Cardiac fibroblast (primary cell): ENCODE measurements around the gene ITIH1.
A peak's percentile ranks its signal among the peaks of the same experiment; 100 is the strongest.

Experiments
- DNase-seq, 2 donors: peaks; one replicate each; pipeline versions ENCODE4 v3.0.0 to v3.0.0-alpha.2; 2010; ENCODE audit warnings: low read depth in 2 of 2
- H3K4me3 ChIP-seq, 2 donors: replicated peaks in 1 of 2; 1 replicate in 1 of 2; 2 replicates in 1 of 2; pipeline ENCODE4 v1.5.1; 2011; ENCODE audit warnings: low read depth in 2 of 2, low read length in 2 of 2, mild to moderate bottlenecking in 2 of 2, moderate library complexity in 1 of 2
- TF ChIP-seq, protein P1 (sequence below): IDR thresholded peaks from one replicate; pipeline ENCODE4 v1.5.1; 2011; ENCODE audit warnings: low read depth, mild to moderate bottlenecking, low read length, inconsistent platforms

The ITIH1 gene

GRCh38 chr3:52816199-52816598, 38.8 kb downstream of the ITIH1 start:
- H3K4me3 ChIP-seq = no peak overlapping the region
- no peak for DNase-seq
- TF ChIP-seq, protein P1, sequence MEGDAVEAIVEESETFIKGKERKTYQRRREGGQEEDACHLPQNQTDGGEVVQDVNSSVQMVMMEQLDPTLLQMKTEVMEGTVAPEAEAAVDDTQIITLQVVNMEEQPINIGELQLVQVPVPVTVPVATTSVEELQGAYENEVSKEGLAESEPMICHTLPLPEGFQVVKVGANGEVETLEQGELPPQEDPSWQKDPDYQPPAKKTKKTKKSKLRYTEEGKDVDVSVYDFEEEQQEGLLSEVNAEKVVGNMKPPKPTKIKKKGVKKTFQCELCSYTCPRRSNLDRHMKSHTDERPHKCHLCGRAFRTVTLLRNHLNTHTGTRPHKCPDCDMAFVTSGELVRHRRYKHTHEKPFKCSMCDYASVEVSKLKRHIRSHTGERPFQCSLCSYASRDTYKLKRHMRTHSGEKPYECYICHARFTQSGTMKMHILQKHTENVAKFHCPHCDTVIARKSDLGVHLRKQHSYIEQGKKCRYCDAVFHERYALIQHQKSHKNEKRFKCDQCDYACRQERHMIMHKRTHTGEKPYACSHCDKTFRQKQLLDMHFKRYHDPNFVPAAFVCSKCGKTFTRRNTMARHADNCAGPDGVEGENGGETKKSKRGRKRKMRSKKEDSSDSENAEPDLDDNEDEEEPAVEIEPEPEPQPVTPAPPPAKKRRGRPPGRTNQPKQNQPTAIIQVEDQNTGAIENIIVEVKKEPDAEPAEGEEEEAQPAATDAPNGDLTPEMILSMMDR = no peak

GRCh38 chr3:52816654-52817053, 39.3 kb downstream of the ITIH1 start:
- DNase-seq = no peak
- no peak overlapping the region for H3K4me3 ChIP-seq
- TF ChIP-seq, protein P1 = no peak

GRCh38 chr3:52817221-52817620, 39.8 kb downstream of the ITIH1 start:
- no peak overlapping the region for H3K4me3 ChIP-seq
- TF ChIP-seq, protein P1 = no peak
- no peak for DNase-seq

GRCh38 chr3:52817860-52818259, 40.5 kb downstream of the ITIH1 start:
- TF ChIP-seq, protein P1 = no peak
- no peak for DNase-seq
- H3K4me3 ChIP-seq = no peak overlapping the region

GRCh38 chr3:52819936-52820335, 42.5 kb downstream of the ITIH1 start:
- DNase-seq = no peak
- TF ChIP-seq, protein P1 = no peak
- H3K4me3 ChIP-seq = no peak overlapping the region

GRCh38 chr3:52820736-52821135, 43.3 kb downstream of the ITIH1 start:
- TF ChIP-seq, protein P1 = peak; percentile 80
- peak in 1 of 2 donors; percentile 29 for DNase-seq
- no peak overlapping the region for H3K4me3 ChIP-seq

GRCh38 chr3:52822363-52822762, 45.0 kb downstream of the ITIH1 start:
- DNase-seq = no peak
- TF ChIP-seq, protein P1 = no peak
- H3K4me3 ChIP-seq = no peak overlapping the region
